Sigmoid colon (tissue), 4 donors: Measurements from ENCODE around the gene POLE2.

Experiments
- CTCF ChIP-seq, 4 experiments: fragments of 450-650 bp in 3 of 4; fragments of 200-600 bp in 1 of 4; IDR thresholded peaks; one replicate each; pipeline ENCODE4 v1.5.1; 2016 to 2019; ENCODE audit warnings: antibody characterized with exemption in 4 of 4, mild to moderate bottlenecking in 3 of 4, moderate library complexity in 2 of 4
- EP300 ChIP-seq, 4 donors: sonication (generic); formaldehyde crosslinking; IDR thresholded peaks; one replicate each; pipeline ENCODE4 v1.6.1; 2017; ENCODE audit warnings: antibody characterized with exemption in 4 of 4
- POLR2A ChIP-seq, 2 donors: fragments of 450-650 bp; IDR thresholded peaks; one replicate each; pipeline ENCODE4 v1.6.1; 2016; ENCODE audit warnings: antibody characterized with exemption in 2 of 2, mild to moderate bottlenecking in 2 of 2, moderate library complexity in 2 of 2
- POLR2AphosphoS5 ChIP-seq, 4 donors: sonication (generic); formaldehyde crosslinking; IDR thresholded peaks; one replicate each; pipeline ENCODE4 v1.6.1; 2017; ENCODE audit warnings: antibody characterized with exemption in 4 of 4

GRCh38 chr14:49686425-49686824 lies 1.6 kb downstream of the POLE2 start:
- TF ChIP-seq CTCF (IDR thresholded peaks at IDR 0.05), result no peak
- no peak for TF ChIP-seq POLR2A (IDR thresholded peaks at IDR 0.05)
- no peak for TF ChIP-seq POLR2AphosphoS5 (IDR thresholded peaks at IDR 0.05)
- TF ChIP-seq EP300 (IDR thresholded peaks at IDR 0.05), result no peak
